MCF 10A (cell line): Measurements from ENCODE around the gene DLST. TPM values are rescaled to one million over a fixed set of nuclear protein-coding genes. Genes with fewer than 3 reads are reported as not detected.

Experiments
- BruUV-seq: library from RNA; stranded (reverse); fragments of 400-500 nt; replicated peaks from 2 replicates; lab custom pipeline; 2021; lab: Mats Ljungman, UMichigan
- CTCF ChIA-PET: fragments of 300-600 bp; sonication (Branson Sonifier 250); formaldehyde crosslinking; extraction: SDS; loops from one replicate; lab custom pipeline; 2021; ENCODE audit warnings: antibody characterized with exemption, inconsistent platforms; lab: Yijun Ruan, JAX
- POLR2A ChIA-PET: fragments of 300-600, 350-650 bp; sonication (Branson Sonifier 250); formaldehyde crosslinking; extraction: SDS; loops from one replicate; lab custom pipeline; 2020; ENCODE audit warnings: antibody characterized with exemption, inconsistent platforms; lab: Yijun Ruan, JAX
- DNase-seq: peaks from one replicate; pipeline ENCODE4 v3.0.0-alpha.2; 2018; ENCODE audit not compliant: unreplicated experiment
- H3K27ac Mint-ChIP-seq: one replicate; pipeline ENCODE4 v1.8.0; 2022; ENCODE audit warnings: mild to moderate bottlenecking, low read depth, mixed read lengths; ENCODE audit not compliant: unreplicated experiment
- H3K27me3 Mint-ChIP-seq: one replicate; pipeline ENCODE4 v1.8.0; 2022; ENCODE audit warnings: mixed read lengths; ENCODE audit not compliant: insufficient read depth, unreplicated experiment
- H3K36me3 Mint-ChIP-seq: one replicate; pipeline ENCODE4 v1.8.0; 2022; ENCODE audit warnings: mild to moderate bottlenecking, moderate library complexity, mixed read lengths; ENCODE audit not compliant: insufficient read depth, unreplicated experiment
- H3K4me1 Mint-ChIP-seq: one replicate; pipeline ENCODE4 v1.8.0; 2022; ENCODE audit warnings: mixed read lengths; ENCODE audit not compliant: insufficient read depth, unreplicated experiment
- H3K4me3 Mint-ChIP-seq: one replicate; pipeline ENCODE4 v1.8.0; 2022; ENCODE audit warnings: mild to moderate bottlenecking, moderate library complexity, mixed read lengths; ENCODE audit not compliant: unreplicated experiment
- H3K9me3 Mint-ChIP-seq: one replicate; pipeline ENCODE4 v1.8.0; 2022; ENCODE audit warnings: mixed read lengths; ENCODE audit not compliant: unreplicated experiment
- intact Hi-C: fragments of 100-400 bp; cut with micrococcal nuclease; formaldehyde crosslinking; loops from 2 replicates; pipeline ENCODE4 v1.14.1; 2022
- total RNA-seq: library from RNA; stranded (reverse); gene quantifications from 2 replicates; pipeline ENCODE4 v1.2.3, GENCODE V29; 2022
- TF ChIP-seq, protein P1 (sequence below): fragments of 200-600 bp; IDR thresholded peaks from one replicate; pipeline ENCODE4 v1.8.0; 2022; ENCODE audit warnings: antibody characterized with exemption, mild to moderate bottlenecking; ENCODE audit not compliant: unreplicated experiment

DLST gene
- total RNA-seq, 1 experiment from 2014 or later = 114 TPM

DNA sequence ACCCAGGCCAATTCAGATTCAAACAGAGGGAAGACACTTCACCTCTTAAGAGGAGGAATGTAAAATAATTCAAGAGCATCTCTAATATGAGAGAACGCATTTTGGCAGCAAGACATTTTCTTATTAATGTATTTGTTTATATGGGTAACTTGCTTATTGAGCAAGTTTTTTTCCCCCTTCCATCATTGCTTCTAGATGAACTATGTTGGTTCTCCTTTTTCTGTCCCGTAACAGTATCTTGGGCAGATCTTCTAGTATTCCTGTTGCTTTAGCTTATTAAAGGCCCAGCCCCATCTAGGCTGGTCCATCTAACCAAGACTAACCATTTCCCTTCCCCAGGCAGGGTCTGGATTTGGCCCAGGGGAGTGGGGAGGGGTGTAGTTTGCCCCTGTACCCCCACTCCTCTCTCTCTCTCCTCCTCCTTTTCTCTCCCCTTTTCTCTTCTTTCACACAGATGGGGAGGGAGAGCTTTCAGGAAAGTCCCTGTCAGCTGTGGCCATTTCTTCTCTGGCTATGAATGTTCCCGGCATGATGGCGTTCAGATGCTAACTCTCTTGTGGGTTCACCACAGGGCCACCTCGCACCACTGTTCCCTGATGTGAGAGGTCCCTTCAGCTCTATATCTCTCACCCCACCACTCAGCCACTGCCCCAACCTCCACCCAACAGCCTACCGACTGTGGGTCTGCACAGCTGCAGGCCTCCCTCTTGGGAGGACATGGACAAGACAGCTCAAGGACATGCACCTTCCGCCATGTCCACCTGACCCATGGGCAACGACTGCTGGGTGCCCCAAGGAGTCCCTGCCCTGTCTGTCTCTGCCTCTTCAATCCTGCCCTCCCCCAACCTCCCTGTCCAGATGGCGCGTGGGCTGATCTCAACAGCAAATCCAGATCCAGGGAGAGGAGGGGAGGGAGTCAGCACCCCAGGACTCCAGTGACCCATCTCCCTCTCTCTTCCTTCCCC lies 57.1 kb downstream of the DLST start:
- no TSS peak for BruUV-seq
- POLR2A ChIA-PET = interaction anchor here (0.5 to 1.1 kb wide), 4 partner anchors 11 to 474 kb away, joined by 3 read pairs; no protein-coding TSS in a partner anchor
- Mint-ChIP-seq H3K4me3 (no peak overlapping the region), H3K9me3 (peaks cover 7% of the 10 kb centered on the region), H3K4me1 (peaks cover 13% of the 10 kb centered on the region), H3K27ac (no peak overlapping the region), H3K36me3 (peaks cover 4% of the 10 kb centered on the region), H3K27me3 (no peaks in the 10 kb centered on the region)
- TF ChIP-seq, protein P1, sequence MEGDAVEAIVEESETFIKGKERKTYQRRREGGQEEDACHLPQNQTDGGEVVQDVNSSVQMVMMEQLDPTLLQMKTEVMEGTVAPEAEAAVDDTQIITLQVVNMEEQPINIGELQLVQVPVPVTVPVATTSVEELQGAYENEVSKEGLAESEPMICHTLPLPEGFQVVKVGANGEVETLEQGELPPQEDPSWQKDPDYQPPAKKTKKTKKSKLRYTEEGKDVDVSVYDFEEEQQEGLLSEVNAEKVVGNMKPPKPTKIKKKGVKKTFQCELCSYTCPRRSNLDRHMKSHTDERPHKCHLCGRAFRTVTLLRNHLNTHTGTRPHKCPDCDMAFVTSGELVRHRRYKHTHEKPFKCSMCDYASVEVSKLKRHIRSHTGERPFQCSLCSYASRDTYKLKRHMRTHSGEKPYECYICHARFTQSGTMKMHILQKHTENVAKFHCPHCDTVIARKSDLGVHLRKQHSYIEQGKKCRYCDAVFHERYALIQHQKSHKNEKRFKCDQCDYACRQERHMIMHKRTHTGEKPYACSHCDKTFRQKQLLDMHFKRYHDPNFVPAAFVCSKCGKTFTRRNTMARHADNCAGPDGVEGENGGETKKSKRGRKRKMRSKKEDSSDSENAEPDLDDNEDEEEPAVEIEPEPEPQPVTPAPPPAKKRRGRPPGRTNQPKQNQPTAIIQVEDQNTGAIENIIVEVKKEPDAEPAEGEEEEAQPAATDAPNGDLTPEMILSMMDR = no peak
- CTCF ChIA-PET = interaction anchor here (0.6 to 2.5 kb wide), 3 partner anchors 34 to 172 kb away, joined by 3 to 9 read pairs (median 3); no protein-coding TSS in a partner anchor
- DNase-seq = no peak
- intact Hi-C loops = no loop called here

DNA sequence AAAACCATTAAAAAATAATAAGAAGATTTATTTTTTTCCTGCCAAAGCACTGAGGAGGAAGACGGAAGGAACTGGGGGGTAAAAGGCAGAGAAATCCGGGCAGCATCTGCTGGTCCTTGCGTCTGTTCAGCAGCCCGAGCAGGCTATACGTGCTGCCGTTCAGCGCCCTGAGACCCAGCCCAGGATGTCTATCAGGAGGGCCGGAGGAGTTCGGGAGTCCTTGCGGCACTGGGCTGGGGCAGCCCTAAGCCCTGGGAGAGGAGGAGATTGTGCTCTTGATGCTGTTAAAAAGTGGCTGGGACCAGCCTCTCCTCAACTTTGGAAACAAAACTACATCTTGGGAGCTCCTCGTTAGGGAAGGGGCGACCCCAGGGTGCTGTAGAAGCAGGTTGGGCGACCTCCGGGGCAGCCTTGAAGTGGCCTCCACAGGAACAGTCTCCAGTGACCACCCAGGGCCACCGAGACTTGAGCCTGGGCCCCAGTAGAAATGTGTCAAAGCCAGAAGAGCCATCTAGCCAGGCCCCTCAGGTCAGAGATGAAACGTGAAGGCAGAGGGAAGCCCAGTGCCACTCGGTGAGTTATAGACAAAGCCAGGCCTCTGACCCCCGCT lies 59.3 kb downstream of the DLST start:
- Mint-ChIP-seq H3K36me3 (no peaks in the 10 kb centered on the region), H3K4me1 (peaks cover 14% of the 10 kb centered on the region), H3K27me3 (no peaks in the 10 kb centered on the region), H3K4me3 (no peak overlapping the region), H3K9me3 (peaks cover 7% of the 10 kb centered on the region), H3K27ac (no peak overlapping the region)
- TF ChIP-seq, protein P1 = no peak
- CTCF ChIA-PET = interaction anchor here (0.9 to 2.6 kb wide), 6 partner anchors 10 to 363 kb away, joined by 3 to 10 read pairs (median 3); partner anchors contain the start of gene RPS6KL1
- DNase-seq = no peak
- intact Hi-C loops = loop anchor here (10.0 kb wide), 1 partner anchor 364 kb away; no protein-coding TSS in a partner anchor
- POLR2A ChIA-PET = no interaction called here
- BruUV-seq = no TSS peak

DNA sequence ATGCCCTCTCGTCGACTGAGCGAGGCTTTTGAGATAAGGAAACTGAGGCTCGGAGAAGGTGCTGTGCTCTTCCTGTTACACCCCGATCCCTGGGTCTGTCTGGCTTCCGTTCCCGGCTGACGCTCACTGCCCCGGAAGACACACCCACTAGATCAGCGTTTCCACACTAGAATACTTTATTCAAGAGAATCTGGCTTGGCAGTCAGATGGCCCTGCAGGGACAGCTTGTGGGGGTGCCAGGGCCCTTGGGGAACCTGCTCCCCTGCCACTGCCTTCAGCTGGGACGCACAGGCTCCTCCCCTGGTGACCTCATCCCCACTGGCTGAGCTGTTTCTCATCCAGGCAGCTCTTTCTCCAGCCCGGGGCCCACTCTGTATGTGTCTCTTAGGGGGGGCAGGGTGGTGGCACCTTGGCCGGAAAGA lies 60.0 kb downstream of the DLST start:
- no TSS peak for BruUV-seq
- CTCF ChIA-PET = interaction anchor here (0.7 to 2.6 kb wide), 7 partner anchors 11 to 362 kb away, joined by 3 to 10 read pairs (median 3); partner anchors contain the start of gene RPS6KL1
- Mint-ChIP-seq H3K27ac (no peak overlapping the region), H3K27me3 (no peaks in the 10 kb centered on the region), H3K9me3 (peaks cover 7% of the 10 kb centered on the region), H3K4me3 (no peak overlapping the region), H3K4me1 (peaks cover 20% of the 10 kb centered on the region), H3K36me3 (no peaks in the 10 kb centered on the region)
- intact Hi-C loops = loop anchor here (10.0 kb wide), 1 partner anchor 363 kb away; no protein-coding TSS in a partner anchor
- POLR2A ChIA-PET = interaction anchor here (0.6 kb wide), 1 partner anchor 300 kb away, joined by 3 read pairs; no protein-coding TSS in a partner anchor
- TF ChIP-seq, protein P1 = no peak
- DNase-seq = peak; percentile 35
